ENCODE data around the gene SELENOS.

- TF ChIP-seq EP300 (conservative IDR thresholded peaks at IDR 0.05; ENCODE audit: poor library complexity, severe bottlenecking) (no peak), TAF1 (IDR thresholded peaks at IDR 0.05; ENCODE audit: low read depth) (no peak), EZH2 (IDR thresholded peaks at IDR 0.05; ENCODE audit: borderline replicate concordance, insufficient read depth, low read length, poor library complexity, severe bottlenecking) (no peak), POLR2AphosphoS5 (IDR thresholded peaks at IDR 0.05) (no peak)
- TF ChIP-seq, protein P1, sequence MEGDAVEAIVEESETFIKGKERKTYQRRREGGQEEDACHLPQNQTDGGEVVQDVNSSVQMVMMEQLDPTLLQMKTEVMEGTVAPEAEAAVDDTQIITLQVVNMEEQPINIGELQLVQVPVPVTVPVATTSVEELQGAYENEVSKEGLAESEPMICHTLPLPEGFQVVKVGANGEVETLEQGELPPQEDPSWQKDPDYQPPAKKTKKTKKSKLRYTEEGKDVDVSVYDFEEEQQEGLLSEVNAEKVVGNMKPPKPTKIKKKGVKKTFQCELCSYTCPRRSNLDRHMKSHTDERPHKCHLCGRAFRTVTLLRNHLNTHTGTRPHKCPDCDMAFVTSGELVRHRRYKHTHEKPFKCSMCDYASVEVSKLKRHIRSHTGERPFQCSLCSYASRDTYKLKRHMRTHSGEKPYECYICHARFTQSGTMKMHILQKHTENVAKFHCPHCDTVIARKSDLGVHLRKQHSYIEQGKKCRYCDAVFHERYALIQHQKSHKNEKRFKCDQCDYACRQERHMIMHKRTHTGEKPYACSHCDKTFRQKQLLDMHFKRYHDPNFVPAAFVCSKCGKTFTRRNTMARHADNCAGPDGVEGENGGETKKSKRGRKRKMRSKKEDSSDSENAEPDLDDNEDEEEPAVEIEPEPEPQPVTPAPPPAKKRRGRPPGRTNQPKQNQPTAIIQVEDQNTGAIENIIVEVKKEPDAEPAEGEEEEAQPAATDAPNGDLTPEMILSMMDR (IDR thresholded peaks at IDR 0.05; ENCODE audit: poor library complexity, severe bottlenecking) = no peak
Observed at GRCh38 chr15:101277943-101278564, 769 bp upstream of the SELENOS start.
